ENCODE measurements around the gene ARHGDIB. TPM values are rescaled to one million over a fixed set of nuclear protein-coding genes. Genes with fewer than 3 reads are reported as not detected.

The ARHGDIB gene
- total RNA-seq, 3 donors from 2014 or later (not counting 1 experiment from before 2014, with no cell fraction given) = 838 to 962 (median 929) TPM

DNA sequence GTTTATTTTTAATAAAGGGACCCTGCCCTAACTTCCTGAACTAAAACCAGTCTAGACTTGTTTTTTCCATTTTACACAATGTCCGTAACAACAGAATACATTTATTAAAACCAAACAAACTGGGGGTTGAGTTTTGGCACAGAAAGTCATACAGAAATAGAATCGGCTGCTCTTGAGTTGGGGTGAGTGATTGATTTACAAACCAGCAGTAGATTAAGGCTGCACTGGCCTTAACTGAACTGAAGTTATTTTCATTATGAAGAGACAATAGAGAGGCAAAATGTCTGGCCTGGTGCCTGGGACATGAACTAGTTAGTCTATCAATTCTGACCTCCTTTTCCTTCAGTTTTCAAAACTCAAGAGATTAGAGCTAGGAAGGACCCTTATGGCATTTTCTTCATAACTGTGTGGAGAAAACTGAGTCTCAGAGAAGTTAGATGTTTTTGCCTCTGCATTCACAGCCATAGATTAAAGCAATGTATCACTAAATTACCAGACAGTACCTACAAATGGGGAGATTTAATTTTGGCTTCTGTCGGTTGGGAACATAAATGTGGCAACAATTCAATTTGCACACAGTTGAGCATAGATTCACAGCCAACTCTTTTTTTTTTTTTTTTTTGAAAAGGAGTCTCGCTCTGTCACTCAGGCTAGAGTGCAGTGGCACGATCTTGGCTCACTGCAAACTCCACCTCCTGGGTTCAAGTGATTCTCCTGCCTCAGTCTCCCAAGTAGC lies 56.0 kb downstream of the ARHGDIB start:
- peak overlapping the region in 1 of 2 donors; percentile 44 for H3K27ac Mint-ChIP-seq
- no peaks in the 10 kb centered on the region for H3K27me3 Mint-ChIP-seq (ENCODE audit: low read depth in 2 of 2)
- Histone ChIP-seq H3K36me3 (ENCODE audit: control insufficient read depth, insufficient read depth, low read length) (peaks cover 3% of the 10 kb centered on the region), H3K4me1 (ENCODE audit: control insufficient read depth, insufficient read depth, low read length) (no peaks in the 10 kb centered on the region), H3K27me3 (ENCODE audit: control insufficient read depth, insufficient read depth, low read length) (no peaks in the 10 kb centered on the region), H3K4me3 (ENCODE audit: low read length) (no peak overlapping the region), H3K27ac (ENCODE audit: low read length) (no peak overlapping the region), H3K9me3 (ENCODE audit: control insufficient read depth, insufficient read depth, low read length) (no peaks in the 10 kb centered on the region)
- no peaks in the 10 kb centered on the region for H3K9me3 Mint-ChIP-seq
- peaks cover 10 to 20% of the 10 kb centered on the region in 2 donors for H3K4me1 Mint-ChIP-seq
- TF ChIP-seq, protein P1, sequence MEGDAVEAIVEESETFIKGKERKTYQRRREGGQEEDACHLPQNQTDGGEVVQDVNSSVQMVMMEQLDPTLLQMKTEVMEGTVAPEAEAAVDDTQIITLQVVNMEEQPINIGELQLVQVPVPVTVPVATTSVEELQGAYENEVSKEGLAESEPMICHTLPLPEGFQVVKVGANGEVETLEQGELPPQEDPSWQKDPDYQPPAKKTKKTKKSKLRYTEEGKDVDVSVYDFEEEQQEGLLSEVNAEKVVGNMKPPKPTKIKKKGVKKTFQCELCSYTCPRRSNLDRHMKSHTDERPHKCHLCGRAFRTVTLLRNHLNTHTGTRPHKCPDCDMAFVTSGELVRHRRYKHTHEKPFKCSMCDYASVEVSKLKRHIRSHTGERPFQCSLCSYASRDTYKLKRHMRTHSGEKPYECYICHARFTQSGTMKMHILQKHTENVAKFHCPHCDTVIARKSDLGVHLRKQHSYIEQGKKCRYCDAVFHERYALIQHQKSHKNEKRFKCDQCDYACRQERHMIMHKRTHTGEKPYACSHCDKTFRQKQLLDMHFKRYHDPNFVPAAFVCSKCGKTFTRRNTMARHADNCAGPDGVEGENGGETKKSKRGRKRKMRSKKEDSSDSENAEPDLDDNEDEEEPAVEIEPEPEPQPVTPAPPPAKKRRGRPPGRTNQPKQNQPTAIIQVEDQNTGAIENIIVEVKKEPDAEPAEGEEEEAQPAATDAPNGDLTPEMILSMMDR (IDR thresholded peaks at IDR 0.05) = no peak
- intact Hi-C loops (cut with micrococcal nuclease) = no loop called here
- peaks cover 6% of the 10 kb centered on the region for H3K36me3 Mint-ChIP-seq
- 90% methylated on average over 4 of the region's 5 CpGs for WGBS (ENCODE audit: insufficient coverage)
- ATAC-seq (no peak), DNase-seq (no peak)
- no peak overlapping the region for H3K4me3 Mint-ChIP-seq

DNA sequence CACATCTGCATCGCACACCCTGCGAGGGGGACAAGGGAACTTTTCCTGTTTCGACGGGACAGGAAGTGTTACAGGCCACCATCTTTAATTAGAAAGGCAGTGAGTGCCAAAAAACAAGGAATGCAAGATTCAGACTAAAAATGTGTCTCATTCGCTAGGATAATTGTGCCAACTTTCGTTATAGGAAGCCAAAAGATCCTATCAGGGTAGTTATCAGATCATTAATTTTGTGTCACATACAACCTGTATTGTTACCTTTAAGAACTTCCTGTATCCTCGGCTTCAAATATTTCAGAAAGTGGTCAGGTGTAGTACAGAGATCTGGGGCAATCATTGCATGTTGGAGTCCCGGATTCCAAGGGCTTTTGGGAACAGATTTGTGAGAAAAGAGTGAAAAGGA lies 56.5 kb downstream of the ARHGDIB start:
- Mint-ChIP-seq H3K4me1 (peaks cover 10 to 20% of the 10 kb centered on the region in 2 donors), H3K36me3 (peaks cover 6% of the 10 kb centered on the region), H3K27ac (peak overlapping the region in 1 of 2 donors; percentile 44), H3K4me3 (no peak overlapping the region), H3K27me3 (ENCODE audit: low read depth in 2 of 2) (no peaks in the 10 kb centered on the region), H3K9me3 (no peaks in the 10 kb centered on the region)
- Histone ChIP-seq H3K27me3 (ENCODE audit: control insufficient read depth, insufficient read depth, low read length) (no peaks in the 10 kb centered on the region), H3K27ac (ENCODE audit: low read length) (no peak overlapping the region), H3K36me3 (ENCODE audit: control insufficient read depth, insufficient read depth, low read length) (peaks cover 3% of the 10 kb centered on the region), H3K4me3 (ENCODE audit: low read length) (no peak overlapping the region), H3K9me3 (ENCODE audit: control insufficient read depth, insufficient read depth, low read length) (no peaks in the 10 kb centered on the region), H3K4me1 (ENCODE audit: control insufficient read depth, insufficient read depth, low read length) (no peaks in the 10 kb centered on the region)
- ATAC-seq = no peak
- no peak for DNase-seq
- intact Hi-C loops (cut with micrococcal nuclease) = no loop called here
- TF ChIP-seq, protein P1 (IDR thresholded peaks at IDR 0.05) = no peak
- 75% methylated on average over 8 of the region's 8 CpGs for WGBS (ENCODE audit: insufficient coverage)

DNA sequence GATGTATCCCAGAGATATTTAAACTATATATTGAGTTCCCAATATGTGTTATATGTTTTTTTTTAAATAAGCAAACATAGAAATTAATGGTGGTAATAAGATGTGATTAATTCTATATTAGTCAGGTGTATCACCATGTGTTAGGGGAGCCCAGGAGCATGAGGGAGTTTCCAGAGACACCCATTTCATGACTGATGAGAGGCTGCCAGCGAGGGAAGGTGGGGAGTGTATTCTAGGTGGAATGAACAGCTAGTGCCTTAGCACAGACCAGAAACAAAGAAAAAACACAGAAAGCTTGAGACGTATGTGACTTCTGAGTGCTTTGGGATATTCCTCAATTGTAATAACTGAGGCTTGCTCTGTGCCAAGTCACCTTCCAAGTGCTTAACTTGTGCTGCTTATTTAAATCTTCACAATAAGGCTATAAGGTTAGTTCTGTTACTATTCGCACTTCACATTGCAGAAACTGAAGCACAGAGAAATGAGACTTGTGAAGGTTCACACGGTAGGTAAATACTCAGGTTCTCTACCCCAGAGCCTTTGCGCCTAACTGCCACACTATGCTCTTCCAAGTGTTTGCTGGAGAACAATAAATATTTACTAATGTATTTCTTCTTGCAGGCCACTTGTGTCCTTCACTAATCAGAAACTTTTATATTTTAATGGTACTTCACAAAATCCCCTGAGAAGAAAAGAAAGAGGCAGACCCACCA lies 57.9 kb downstream of the ARHGDIB start:
- no peak for ATAC-seq
- Mint-ChIP-seq H3K27me3 (ENCODE audit: low read depth in 2 of 2) (no peaks in the 10 kb centered on the region), H3K9me3 (no peaks in the 10 kb centered on the region), H3K4me1 (peaks cover 10 to 20% of the 10 kb centered on the region in 2 donors), H3K36me3 (peaks cover 6% of the 10 kb centered on the region), H3K4me3 (no peak overlapping the region), H3K27ac (no peak overlapping the region)
- Histone ChIP-seq H3K9me3 (ENCODE audit: control insufficient read depth, insufficient read depth, low read length) (no peaks in the 10 kb centered on the region), H3K4me3 (ENCODE audit: low read length) (no peak overlapping the region), H3K27ac (ENCODE audit: low read length) (no peak overlapping the region), H3K36me3 (ENCODE audit: control insufficient read depth, insufficient read depth, low read length) (no peaks in the 10 kb centered on the region), H3K27me3 (ENCODE audit: control insufficient read depth, insufficient read depth, low read length) (no peaks in the 10 kb centered on the region), H3K4me1 (ENCODE audit: control insufficient read depth, insufficient read depth, low read length) (no peaks in the 10 kb centered on the region)
- WGBS (ENCODE audit: insufficient coverage) = 93% methylated on average over 4 of the region's 5 CpGs
- TF ChIP-seq, protein P1 (IDR thresholded peaks at IDR 0.05) = no peak
- intact Hi-C loops (cut with micrococcal nuclease) = no loop called here
- no peak for DNase-seq

All from natural killer cell (primary cell).